HCT116 (cell line): ENCODE results near the gene ZNF543. TPM values are rescaled to one million over a fixed set of nuclear protein-coding genes. Genes with fewer than 3 reads are reported as not detected.
"Not testable (repeated sequence)": the region's sequence is repeated elsewhere in the genome, so short reads cannot be mapped to it uniquely, and the experiment has no call there.

Experiments used
- ATAC-seq: fragments of 200-7000 bp; cut with Tn5 transposase; 2 replicates; pipeline ENCODE4 v1.9.1; 2020; ENCODE audit warnings: mild to moderate bottlenecking, moderate library complexity
- BruUV-seq: library from RNA; stranded (reverse); fragments of 400-500 nt; replicated peaks from 2 replicates; lab custom pipeline; 2021; lab: Mats Ljungman, UMichigan
- CTCF ChIA-PET: fragments of 300-600 bp; sonication (Branson Sonifier 250); formaldehyde crosslinking; loops from one replicate; lab custom pipeline; 2021; ENCODE audit warnings: antibody characterized with exemption; lab: Charles Lee
- POLR2A ChIA-PET: fragments of 300-600, 350-600 bp; sonication (Branson Sonifier 250); formaldehyde crosslinking; loops from one replicate; lab custom pipeline; 2021; ENCODE audit warnings: antibody characterized with exemption; lab: Charles Lee
- RAD21 ChIA-PET, 2 experiments: fragments of 300-600 bp; sonication (Branson Sonifier 250); formaldehyde crosslinking; loops; one replicate each; lab custom pipeline; 2023; ENCODE audit warnings: low total read pairs in 2 of 2; ENCODE audit not compliant: uncharacterized antibody in 2 of 2, unreplicated experiment in 2 of 2, low non-redundant PET in 1 of 2; lab: Charles Lee
- DNase-seq: peaks from one replicate; pipeline ENCODE4 v3.0.0-alpha.2; 2010; ENCODE audit warnings: low read depth, low spot score
- H2AFZ ChIP-seq: fragments of 200-600 bp; shearing (Covaris generic), sonication (generic); 2 replicates; pipeline ENCODE4 v1.6.1; 2017; ENCODE audit warnings: low read depth, mixed run types, mixed read lengths, antibody characterized with exemption, low read length; ENCODE audit not compliant: poor library complexity, severe bottlenecking
- H3K27ac ChIP-seq: 2 replicates; pipeline ENCODE4 v1.5.1; 2012; ENCODE audit warnings: low read depth, low read length
- H3K27me3 ChIP-seq: fragments of 200-600 bp; sonication (generic); 2 replicates; pipeline ENCODE4 v1.6.1; 2016; ENCODE audit warnings: mixed run types, low read length, mixed read lengths; ENCODE audit not compliant: insufficient read depth
- H3K36me3 ChIP-seq, 2 experiments: fragments of 200-500 bp in 1 of 2; fragments of 200-600 bp in 1 of 2; sonication (Bioruptor generic) in 1 of 2; sonication (generic) in 1 of 2; 2 replicates each; pipeline versions ENCODE4 v1.5.1 to v1.6.1; 2014 to 2016; ENCODE audit warnings: low read length in 2 of 2, inconsistent platforms in 1 of 2, mixed read lengths in 1 of 2, mixed run types in 1 of 2; ENCODE audit not compliant: insufficient read depth in 2 of 2, control insufficient read depth in 1 of 2
- H3K4me1 ChIP-seq, 2 experiments: fragments of 200-600 bp in 1 of 2; sonication (generic) in 1 of 2; 2 replicates each; pipeline versions ENCODE4 v1.5.1 to v1.6.1; 2012 to 2017; ENCODE audit warnings: low read length in 2 of 2, inconsistent platforms in 1 of 2, mild to moderate bottlenecking in 1 of 2, mixed read lengths in 1 of 2, mixed run types in 1 of 2, moderate library complexity in 1 of 2; ENCODE audit not compliant: insufficient read depth in 2 of 2, control insufficient read depth in 1 of 2
- H3K4me2 ChIP-seq: fragments of 200-600 bp; sonication (generic); 2 replicates; pipeline ENCODE4 v1.6.1; 2017; ENCODE audit warnings: mixed run types, low read length, mixed read lengths
- H3K4me3 ChIP-seq, 2 experiments: fragments of 200-600 bp in 1 of 2; sonication (generic) in 1 of 2; replicated peaks in 1 of 2; 2 replicates each; pipeline ENCODE4 v1.5.1; 2011 to 2016; ENCODE audit warnings: low read length in 2 of 2, control low read depth in 1 of 2, low read depth in 1 of 2, mild to moderate bottlenecking in 1 of 2, mixed read lengths in 1 of 2, mixed run types in 1 of 2
- H3K79me2 ChIP-seq: fragments of 200-600 bp; sonication (generic); 2 replicates; pipeline ENCODE4 v1.6.1; 2017; ENCODE audit warnings: mild to moderate bottlenecking, mixed run types, low read length, moderate library complexity, mixed read lengths; ENCODE audit not compliant: insufficient read depth
- H3K9ac ChIP-seq: fragments of 200-600 bp; sonication (generic); 2 replicates; pipeline ENCODE4 v1.6.1; 2016; ENCODE audit warnings: low read length, mixed read lengths
- H3K9me2 ChIP-seq: fragments of 200-600 bp; sonication (generic), shearing (Covaris generic); 2 replicates; pipeline ENCODE4 v1.6.1; 2017; ENCODE audit warnings: mixed run types, mild to moderate bottlenecking, moderate library complexity; ENCODE audit not compliant: insufficient read depth
- H3K9me3 ChIP-seq, 2 experiments: fragments of 200-500 bp in 1 of 2; fragments of 200-600 bp in 1 of 2; sonication (Bioruptor generic) in 1 of 2; sonication (generic) in 1 of 2; 2 replicates each; pipeline ENCODE4 v1.6.1; 2014 to 2017; ENCODE audit warnings: low read length in 2 of 2, mixed read lengths in 2 of 2, inconsistent platforms in 1 of 2, low read depth in 1 of 2, mild to moderate bottlenecking in 1 of 2, mixed run types in 1 of 2, moderate library complexity in 1 of 2; ENCODE audit not compliant: control insufficient read depth in 1 of 2, insufficient read depth in 1 of 2
- H4K20me1 ChIP-seq: fragments of 200-600 bp; sonication (generic), shearing (Covaris generic); 2 replicates; pipeline ENCODE4 v1.6.1; 2017; ENCODE audit warnings: mixed run types, mild to moderate bottlenecking, moderate library complexity; ENCODE audit not compliant: insufficient read depth
- CBX3 ChIP-seq: IDR thresholded peaks from 2 replicates; pipeline ENCODE4 v1.6.1; 2012; ENCODE audit warnings: low read depth
- EGR1 ChIP-seq: IDR thresholded peaks from 2 replicates; pipeline ENCODE4 v1.6.1; 2012; ENCODE audit warnings: low read depth
- EZH2 ChIP-seq: fragments of 200-600 bp; sonication (generic); IDR thresholded peaks from 2 replicates; pipeline ENCODE4 v1.6.1; 2017; ENCODE audit warnings: antibody characterized with exemption, mixed run types
- JUND ChIP-seq: IDR thresholded peaks from 2 replicates; pipeline ENCODE4 v1.6.1; 2012
- MAX ChIP-seq: IDR thresholded peaks from 2 replicates; pipeline ENCODE4 v1.6.1; 2012
- POLR2A ChIP-seq: IDR thresholded peaks from 2 replicates; pipeline ENCODE4 v1.7.0; 2011; ENCODE audit warnings: borderline replicate concordance; ENCODE audit not compliant: insufficient read depth, insufficient read length; ENCODE audit errors: extremely low read depth
- RAD21 ChIP-seq: IDR thresholded peaks from 2 replicates; pipeline ENCODE4 v1.6.1; 2012; ENCODE audit warnings: low read depth, mild to moderate bottlenecking
- REST ChIP-seq: IDR thresholded peaks from 2 replicates; pipeline ENCODE4 v1.6.1; 2012; ENCODE audit warnings: low read depth
- SP1 ChIP-seq: IDR thresholded peaks from 2 replicates; pipeline ENCODE4 v1.6.1; 2012; ENCODE audit warnings: low read depth
- SRF ChIP-seq: IDR thresholded peaks from 2 replicates; pipeline ENCODE4 v1.6.1; 2012; ENCODE audit warnings: low read depth
- TCF7L2 ChIP-seq: IDR thresholded peaks from 2 replicates; pipeline ENCODE4 v1.7.0; 2011; ENCODE audit warnings: borderline replicate concordance, inconsistent platforms; ENCODE audit not compliant: insufficient read depth, insufficient read length; ENCODE audit errors: extremely low read depth
- ZBTB33 ChIP-seq: IDR thresholded peaks from 2 replicates; pipeline ENCODE4 v1.6.1; 2011; ENCODE audit warnings: mild to moderate bottlenecking, low read length, moderate library complexity; ENCODE audit not compliant: insufficient replicate concordance; ENCODE audit errors: extremely low read depth
- intact Hi-C: fragments of 100-400 bp; cut with micrococcal nuclease; formaldehyde crosslinking; loops from 2 replicates; pipeline ENCODE4 v1.10.0; 2022
- total RNA-seq: library from RNA; stranded (reverse); gene quantifications from one replicate; pipeline ENCODE4 v1.2.1, GENCODE V29; 2021; ENCODE audit not compliant: unreplicated experiment

The ZNF543 gene
- total RNA-seq, 1 experiment from 2014 or later, result 7.6 TPM

- TF ChIP-seq POLR2A, result no peak
- TF ChIP-seq MAX, result no peak
- TF ChIP-seq CBX3, result no peak
- TF ChIP-seq RAD21, result no peak
- TF ChIP-seq EGR1, result no peak
- no peak for TF ChIP-seq TCF7L2
Measured at GRCh38 chr19:57374179-57374578, 53.9 kb downstream of the ZNF543 start (continued).

- RAD21 ChIA-PET, BruUV-seq, H3K36me3 ChIP-seq, DNase-seq, H3K27me3 ChIP-seq, H3K4me2 ChIP-seq, intact Hi-C loops, H3K9me2 ChIP-seq, POLR2A ChIA-PET, H3K4me3 ChIP-seq, H3K27ac ChIP-seq, H3K79me2 ChIP-seq, CTCF ChIA-PET, H3K4me1 ChIP-seq, H4K20me1 ChIP-seq, H2AFZ ChIP-seq, ATAC-seq, H3K9ac ChIP-seq: not testable (repeated sequence)
- peaks cover 22 to 25% of the 10 kb centered on the region in 2 experiments; a peak in 3 of 4 replicates for H3K9me3 ChIP-seq
Measured at GRCh38 chr19:57374647-57375046, 54.4 kb downstream of the ZNF543 start.

GRCh38 chr19:57376151-57376550, 55.9 kb downstream of the ZNF543 start:
- no peak for DNase-seq
- Histone ChIP-seq H3K4me1 (no peaks in the 10 kb centered on the region), H3K79me2 (no peaks in the 10 kb centered on the region), H4K20me1 (no peaks in the 10 kb centered on the region), H3K36me3 (0 out of 4 replicates have a peak, but pooled peaks cover 0 to 8% of the 10 kb centered on the region in 2 experiments), H3K9ac (no peak overlapping the region), H3K4me3 (no peak overlapping the region), H3K9me3 (peaks cover 22 to 25% of the 10 kb centered on the region in 2 experiments; a peak in 3 of 4 replicates), H3K4me2 (no peak overlapping the region), H3K27ac (no peak overlapping the region), H2AFZ (no peak overlapping the region), H3K9me2 (no peaks in the 10 kb centered on the region), H3K27me3 (no peaks in the 10 kb centered on the region)
- ChIA-PET CTCF (no interaction called here), RAD21 (no interaction called here), POLR2A (no interaction called here)
- no peak for ATAC-seq
- intact Hi-C loops, result no loop called here
- no TSS peak for BruUV-seq
- TF ChIP-seq SRF (no peak), ZBTB33 (no peak), REST (no peak), MAX (no peak), EGR1 (no peak), POLR2A (no peak), EZH2 (no peak), CBX3 (no peak), JUND (no peak), SP1 (no peak)
